Measurements from ENCODE around the gene ARIH2. TPM values are rescaled to one million over a fixed set of nuclear protein-coding genes. Genes with fewer than 3 reads are reported as not detected.
A peak's percentile ranks its signal among the peaks of the same experiment; 100 is the strongest.

ARIH2 gene
- polyA plus RNA-seq, 1 donor from 2014 or later = 153 TPM

GRCh38 chr3:48985831-48986376, 67.3 kb downstream of the ARIH2 start:
- peaks cover 6% of the 10 kb centered on the region for H3F3A ChIP-seq (ENCODE audit: insufficient read depth, low read length, poor library complexity, severe bottlenecking)
- no peak overlapping the region for H3K9ac ChIP-seq (ENCODE audit: low read length)
- peaks cover 3% of the 10 kb centered on the region for H3K79me2 ChIP-seq (replicated peaks; ENCODE audit: insufficient read depth, low read length)
- H3K27ac ChIP-seq (ENCODE audit: low read length) = no peak overlapping the region
- H3K4me3 ChIP-seq (ENCODE audit: low read length) = no peak overlapping the region
- no peak overlapping the region for H2AFZ ChIP-seq (ENCODE audit: low read depth, low read length)
- no peaks in the 10 kb centered on the region for H3K9me2 ChIP-seq (ENCODE audit: insufficient read depth, low read length)
- H3K9me3 ChIP-seq (ENCODE audit: low read length) = no peaks in the 10 kb centered on the region
- no peaks in the 10 kb centered on the region for H4K20me1 ChIP-seq (ENCODE audit: insufficient read depth)
- no peaks in the 10 kb centered on the region for H3K27me3 ChIP-seq (ENCODE audit: insufficient read depth, low read depth, low read length)
- TF ChIP-seq EZH2 (IDR thresholded peaks at IDR 0.05; ENCODE audit: borderline replicate concordance, insufficient read depth, low read length, poor library complexity, severe bottlenecking) = no peak
- no peak for TF ChIP-seq EP300 (conservative IDR thresholded peaks at IDR 0.05; ENCODE audit: poor library complexity, severe bottlenecking)
- TF ChIP-seq REST (IDR thresholded peaks at IDR 0.05; ENCODE audit: borderline replicate concordance) = no peak
- no peak for TF ChIP-seq RAD21 (conservative IDR thresholded peaks at IDR 0.05)
- no peak overlapping the region for H3K4me2 ChIP-seq (ENCODE audit: low read length)
- no peaks in the 10 kb centered on the region for H3K36me3 ChIP-seq (ENCODE audit: insufficient read depth, low read length)

- H4K20me1 ChIP-seq (ENCODE audit: insufficient read depth) = no peaks in the 10 kb centered on the region
- peaks cover 16% of the 10 kb centered on the region for H3K79me2 ChIP-seq (replicated peaks; ENCODE audit: insufficient read depth, low read length)
- peak overlapping the region; percentile 43 for H2AFZ ChIP-seq (ENCODE audit: low read depth, low read length)
- H3K27ac ChIP-seq (ENCODE audit: low read length) = peak overlapping the region; percentile 92
- H3K4me2 ChIP-seq (ENCODE audit: low read length) = peak overlapping the region; percentile 65
- no peaks in the 10 kb centered on the region for H3K9me3 ChIP-seq (ENCODE audit: low read length)
- H3F3A ChIP-seq (ENCODE audit: insufficient read depth, low read length, poor library complexity, severe bottlenecking) = peaks cover 6% of the 10 kb centered on the region
- H3K4me3 ChIP-seq (ENCODE audit: low read length) = peak overlapping the region; percentile 83
- no peaks in the 10 kb centered on the region for H3K9me2 ChIP-seq (ENCODE audit: insufficient read depth, low read length)
- no peaks in the 10 kb centered on the region for H3K27me3 ChIP-seq (ENCODE audit: insufficient read depth, low read depth, low read length)
- H3K9ac ChIP-seq (ENCODE audit: low read length) = peak overlapping the region; percentile 79
- TF ChIP-seq MXI1 (conservative IDR thresholded peaks at IDR 0.05; ENCODE audit: poor library complexity, severe bottlenecking) (peak; percentile 16), EP300 (conservative IDR thresholded peaks at IDR 0.05; ENCODE audit: poor library complexity, severe bottlenecking) (no peak), TAF1 (IDR thresholded peaks at IDR 0.05; ENCODE audit: low read depth) (peak; percentile 64), RAD21 (conservative IDR thresholded peaks at IDR 0.05) (no peak)
- no peaks in the 10 kb centered on the region for H3K36me3 ChIP-seq (ENCODE audit: insufficient read depth, low read length)
These were observed 70.6 kb downstream of the ARIH2 start for GRCh38 chr3:48989126-48989795.

- H2AFZ ChIP-seq (ENCODE audit: low read depth, low read length) = peak within 1 kb of the TSS; percentile 43
- peak within 1 kb of the TSS; percentile 83 for H3K4me3 ChIP-seq (ENCODE audit: low read length)
- TF ChIP-seq REST (IDR thresholded peaks at IDR 0.05; ENCODE audit: borderline replicate concordance) = peak; percentile 75
- TF ChIP-seq RAD21 (conservative IDR thresholded peaks at IDR 0.05) = peak; percentile 57
- peak; percentile 60 for TF ChIP-seq EP300 (conservative IDR thresholded peaks at IDR 0.05; ENCODE audit: poor library complexity, severe bottlenecking)
- peak; percentile 81 for TF ChIP-seq POLR2AphosphoS5 (IDR thresholded peaks at IDR 0.05)
- no peak for TF ChIP-seq TAF1 (IDR thresholded peaks at IDR 0.05; ENCODE audit: low read depth)
- peak; percentile 75 for TF ChIP-seq CTCF (IDR thresholded peaks at IDR 0.05; ENCODE audit: poor library complexity, severe bottlenecking)
- peak; percentile 61 for TF ChIP-seq SMC3 (conservative IDR thresholded peaks at IDR 0.05; ENCODE audit: poor library complexity)
- no peak for TF ChIP-seq EZH2 (IDR thresholded peaks at IDR 0.05; ENCODE audit: borderline replicate concordance, insufficient read depth, low read length, poor library complexity, severe bottlenecking)
- peak; percentile 59 for TF ChIP-seq MXI1 (conservative IDR thresholded peaks at IDR 0.05; ENCODE audit: poor library complexity, severe bottlenecking)
- H3K9ac ChIP-seq (ENCODE audit: low read length) = peak within 1 kb of the TSS; percentile 79
- H3K36me3 ChIP-seq (ENCODE audit: insufficient read depth, low read length) = no peaks in the 10 kb centered on the region
- peaks cover 16% of the 10 kb centered on the region for H3K79me2 ChIP-seq (replicated peaks; ENCODE audit: insufficient read depth, low read length)
- H4K20me1 ChIP-seq (ENCODE audit: insufficient read depth) = no peaks in the 10 kb centered on the region
- H3K27me3 ChIP-seq (ENCODE audit: insufficient read depth, low read depth, low read length) = no peaks in the 10 kb centered on the region
- no peaks in the 10 kb centered on the region for H3K9me3 ChIP-seq (ENCODE audit: low read length)
- peaks cover 6% of the 10 kb centered on the region for H3F3A ChIP-seq (ENCODE audit: insufficient read depth, low read length, poor library complexity, severe bottlenecking)
- H3K27ac ChIP-seq (ENCODE audit: low read length) = peak within 1 kb of the TSS; percentile 92
- H3K9me2 ChIP-seq (ENCODE audit: insufficient read depth, low read length) = no peaks in the 10 kb centered on the region
- peak within 1 kb of the TSS; percentile 75 for H3K4me2 ChIP-seq (ENCODE audit: low read length)
These were observed 71.4 kb downstream of the ARIH2 start, which contains the start of gene P4HTM for GRCh38 chr3:48989796-48990635. P4HTM (plus strand) TSS chr3:48990241; CDS start chr3:48990257, 16 bp downstream.
